Left lobe of liver (tissue), 1 donor: Measurements from ENCODE around the gene ATXN8OS. TPM values are rescaled to one million over a fixed set of nuclear protein-coding genes. Genes with fewer than 3 reads are reported as not detected.

Experiments used
- total RNA-seq: library from RNA; stranded (reverse); gene quantifications from one replicate; pipeline ENCODE4 v1.2.1, GENCODE V29; 2021
- donor health status: DM: no; HTN: yes; CAD: no.

The ATXN8OS gene
- total RNA-seq, 1 donor from 2014 or later: not detected

Other genes with a start within 250 kb of the ATXN8OS start
- gene KLHL1, start 626 bp downstream of the ATXN8OS start, total RNA-seq: not detected